HG02981 (cell line): ENCODE measurements around the gene CCDC81.

Experiments
- ATAC-seq: cut with Tn5 transposase; IDR thresholded peaks from one replicate; pipeline ENCODE4 v1.9.1; 2021; ENCODE audit warnings: mild to moderate bottlenecking, moderate library complexity; ENCODE audit not compliant: unreplicated experiment

CCDC81 gene

GRCh38 chr11:86435711-86436110 lies 61.0 kb downstream of the CCDC81 start:
- no peak for ATAC-seq

GRCh38 chr11:86438685-86439084 lies 64.0 kb downstream of the CCDC81 start:
- ATAC-seq: no peak

- no peak for ATAC-seq
Observed at GRCh38 chr11:86440305-86440716, 65.6 kb downstream of the CCDC81 start.

GRCh38 chr11:86440843-86441242 lies 66.2 kb downstream of the CCDC81 start:
- no peak for ATAC-seq

- ATAC-seq: no peak
Observed at GRCh38 chr11:86442420-86442819, 67.7 kb downstream of the CCDC81 start.

GRCh38 chr11:86442827-86443226 lies 68.1 kb downstream of the CCDC81 start:
- no peak for ATAC-seq

- ATAC-seq: no peak
Observed at GRCh38 chr11:86443415-86443814, 68.7 kb downstream of the CCDC81 start.

GRCh38 chr11:86444981-86445380 lies 70.3 kb downstream of the CCDC81 start:
- no peak for ATAC-seq

GRCh38 chr11:86446163-86446923 lies 71.7 kb downstream of the CCDC81 start:
- ATAC-seq: no peak

- ATAC-seq: no peak
Observed at GRCh38 chr11:86446924-86447285, 72.2 kb downstream of the CCDC81 start.

- ATAC-seq: no peak
Observed at GRCh38 chr11:86447763-86448480, 73.2 kb downstream of the CCDC81 start.

- ATAC-seq: no peak
Observed at GRCh38 chr11:86449993-86450629, 75.4 kb downstream of the CCDC81 start.

- ATAC-seq: no peak
Observed at GRCh38 chr11:86453290-86454030, 78.8 kb downstream of the CCDC81 start.

GRCh38 chr11:86456075-86456939 lies 81.6 kb downstream of the CCDC81 start:
- ATAC-seq: peak; percentile 72

- ATAC-seq: no peak
Observed at GRCh38 chr11:86458294-86459001, 83.8 kb downstream of the CCDC81 start.

- no peak for ATAC-seq
Observed at GRCh38 chr11:86459002-86459385, 84.3 kb downstream of the CCDC81 start.

GRCh38 chr11:86459682-86460460 lies 85.2 kb downstream of the CCDC81 start:
- ATAC-seq: no peak

- ATAC-seq: no peak
Observed at GRCh38 chr11:86460461-86461385, 86.0 kb downstream of the CCDC81 start.
